Right atrium auricular region (tissue), 2 donors: ENCODE data around the gene PFDN6. TPM values are rescaled to one million over a fixed set of nuclear protein-coding genes. Genes with fewer than 3 reads are reported as not detected.
A peak's percentile ranks its signal among the peaks of the same experiment; 100 is the strongest.

Experiments used
- DNase-seq: peaks from one replicate; pipeline ENCODE4 v3.0.0-alpha.2; 2019; ENCODE audit warnings: low spot score
- H3K27ac ChIP-seq, 2 donors: fragments of 200-600 bp; sonication (generic); 1 replicate in 1 of 2; 2 replicates in 1 of 2; pipeline ENCODE4 v1.5.1; 2016 to 2019
- H3K27me3 ChIP-seq, 2 donors: fragments of 200-600 bp; sonication (generic); one replicate each; pipeline versions ENCODE4 v1.5.1 to v1.6.0; 2017 to 2019
- H3K36me3 ChIP-seq: fragments of 200-600 bp; sonication (generic); one replicate; pipeline ENCODE4 v1.5.1; 2016
- H3K4me1 ChIP-seq, 2 donors: fragments of 200-600 bp; sonication (generic); one replicate each; pipeline versions ENCODE4 v1.5.1 to v1.6.0; 2017 to 2019
- H3K4me3 ChIP-seq, 2 donors: fragments of 200-600 bp; sonication (generic); 1 replicate in 1 of 2; 2 replicates in 1 of 2; pipeline ENCODE4 v1.5.1; 2017 to 2019; ENCODE audit warnings: mild to moderate bottlenecking in 1 of 2, moderate library complexity in 1 of 2
- H3K9me3 ChIP-seq, 2 donors: fragments of 200-600 bp; sonication (generic); one replicate each; pipeline ENCODE4 v1.5.1; 2019
- CTCF ChIP-seq, 2 donors: fragments of 200-600 bp; sonication (generic); IDR thresholded peaks; one replicate each; pipeline ENCODE4 v1.5.1; 2019; ENCODE audit warnings: antibody characterized with exemption in 2 of 2
- total RNA-seq, 2 donors: library from RNA; depleted of rRNA; stranded (reverse); fragments of >200 nt; gene quantifications; one replicate each; pipeline ENCODE4 v1.1.0, GENCODE V29; 2016

Gene PFDN6
- total RNA-seq, 2 donors from 2014 or later, result 23.4 to 29.5 TPM

- H3K27ac ChIP-seq, result peak overlapping the region; percentile 85
- H3K4me1 ChIP-seq, result peaks cover 0 to 72% of the 10 kb centered on the region in 2 donors
- no peak for TF ChIP-seq CTCF (IDR thresholded peaks at IDR 0.05)
- H3K36me3 ChIP-seq, result peaks cover 28% of the 10 kb centered on the region
- no peak for DNase-seq
- H3K9me3 ChIP-seq, result no peaks in the 10 kb centered on the region
- H3K4me3 ChIP-seq, result peak overlapping the region; percentile 47 to 62
- no peaks in the 10 kb centered on the region for H3K27me3 ChIP-seq
Measured at GRCh38 chr6:33316603-33317418, 27.4 kb downstream of the PFDN6 start.

- Histone ChIP-seq H3K9me3 (no peaks in the 10 kb centered on the region), H3K27ac (peak overlapping the region; percentile 85), H3K4me3 (peak overlapping the region; percentile 47 to 62), H3K36me3 (peaks cover 28% of the 10 kb centered on the region), H3K4me1 (peaks cover 0 to 72% of the 10 kb centered on the region in 2 donors), H3K27me3 (no peaks in the 10 kb centered on the region)
- TF ChIP-seq CTCF (IDR thresholded peaks at IDR 0.05), result no peak
- DNase-seq, result no peak
Measured at GRCh38 chr6:33317419-33317668, 27.9 kb downstream of the PFDN6 start.

GRCh38 chr6:33317669-33318425 lies 28.4 kb downstream of the PFDN6 start, which contains the start of gene ZBTB22:
ZBTB22 (minus strand) TSS chr6:33317744; CDS start chr6:33316916, 828 bp downstream.
- peaks cover 0 to 69% of the 10 kb centered on the region in 2 donors for H3K4me1 ChIP-seq
- H3K36me3 ChIP-seq, result peaks cover 28% of the 10 kb centered on the region

GRCh38 chr6:33318426-33319073 lies 29.1 kb downstream of the PFDN6 start:
- H3K27me3 ChIP-seq, result no peaks in the 10 kb centered on the region
- peaks cover 0 to 68% of the 10 kb centered on the region in 2 donors for H3K4me1 ChIP-seq
- H3K27ac ChIP-seq, result peak overlapping the region; percentile 85
- DNase-seq, result no peak
- H3K36me3 ChIP-seq, result peaks cover 28% of the 10 kb centered on the region
- H3K9me3 ChIP-seq, result no peaks in the 10 kb centered on the region
- TF ChIP-seq CTCF (IDR thresholded peaks at IDR 0.05), result no peak
- peak overlapping the region; percentile 47 to 62 for H3K4me3 ChIP-seq

More at GRCh38 chr6:33317669-33318425, 28.4 kb downstream of the PFDN6 start, which contains the start of gene ZBTB22:
- peak within 1 kb of the TSS; percentile 47 to 62 for H3K4me3 ChIP-seq
- no peaks in the 10 kb centered on the region for H3K9me3 ChIP-seq
- peak within 1 kb of the TSS; percentile 85 for H3K27ac ChIP-seq
- DNase-seq, result peak; percentile 100
- no peak for TF ChIP-seq CTCF (IDR thresholded peaks at IDR 0.05)
- H3K27me3 ChIP-seq, result no peaks in the 10 kb centered on the region

GRCh38 chr6:33319939-33320314 lies 30.5 kb downstream of the PFDN6 start:
- Histone ChIP-seq H3K27me3 (no peaks in the 10 kb centered on the region), H3K27ac (peak overlapping the region; percentile 46 to 89), H3K9me3 (no peaks in the 10 kb centered on the region), H3K4me3 (no peak overlapping the region), H3K4me1 (peaks cover 0 to 68% of the 10 kb centered on the region in 2 donors), H3K36me3 (peaks cover 28% of the 10 kb centered on the region)
- no peak for TF ChIP-seq CTCF (IDR thresholded peaks at IDR 0.05)
- no peak for DNase-seq
